A549 (cell line): ENCODE results near the gene SRCAP.

Experiments used
- CHD4 ChIP-seq: fragments of 200-600 bp; sonication (generic); IDR thresholded peaks from 2 replicates; pipeline ENCODE4 v1.6.1; 2016; ENCODE audit warnings: antibody characterized with exemption, mild to moderate bottlenecking, borderline replicate concordance
- ESRRA ChIP-seq: fragments of 150-350 bp; IDR thresholded peaks from 2 replicates; pipeline ENCODE4 v1.6.1; 2014; ENCODE audit warnings: mild to moderate bottlenecking, low read length, borderline replicate concordance
- JUN ChIP-seq, 2 experiments: fragments of >200 bp; sonication (Bioruptor Twin); formaldehyde crosslinking; IDR thresholded peaks; 2 replicates in 1 of 2; 3 replicates in 1 of 2; pipeline ENCODE4 v1.6.1; 2016 to 2017
- MAFK ChIP-seq: fragments of 450-650 bp; IDR thresholded peaks from 2 replicates; pipeline ENCODE4 v1.6.1; 2014; ENCODE audit not compliant: partially characterized antibody
- POLR2A ChIP-seq: IDR thresholded peaks from 2 replicates; pipeline ENCODE4 v1.6.1; 2012; ENCODE audit warnings: mild to moderate bottlenecking, low read length
- RFX5 ChIP-seq: fragments of 450-650 bp; IDR thresholded peaks from 2 replicates; pipeline ENCODE4 v1.7.1; 2014; ENCODE audit warnings: antibody characterized with exemption, mild to moderate bottlenecking, moderate library complexity
- ZNF302 ChIP-seq: fragments of 250-450 bp; sonication (Bioruptor Pico); IDR thresholded peaks from 2 replicates; pipeline ENCODE4 v1.9.0; 2021; ENCODE audit warnings: inconsistent platforms, mild to moderate bottlenecking, moderate library complexity
- TF ChIP-seq, protein P1 (sequence below): fragments of >200 bp; sonication (Bioruptor Twin); formaldehyde crosslinking; IDR thresholded peaks from 3 replicates; pipeline ENCODE4 v1.5.1; 2016
- TF ChIP-seq, protein P2 (sequence below): IDR thresholded peaks from 2 replicates; pipeline ENCODE4 v1.6.1; 2012

DNA sequence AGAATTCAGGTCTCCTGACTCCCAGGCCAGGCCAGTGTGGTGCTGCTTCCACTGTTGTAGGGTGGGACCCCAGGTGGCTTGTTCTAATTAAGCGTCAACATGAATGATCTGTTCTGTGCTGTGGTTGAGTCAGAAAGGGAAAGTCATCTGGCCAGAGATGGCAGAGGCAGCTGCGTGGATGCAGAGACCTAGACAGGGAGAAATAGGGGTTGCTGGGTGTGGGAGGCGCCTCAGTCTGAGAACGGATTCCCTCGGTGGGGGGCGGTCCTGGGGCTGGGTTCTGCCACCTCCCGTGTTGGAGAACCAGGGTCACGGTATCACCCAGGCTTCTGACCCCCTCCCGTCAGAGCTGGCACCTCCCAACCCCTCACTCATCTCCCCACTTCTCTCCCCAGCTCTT lies 35.2 kb upstream of the SRCAP start:
- TF ChIP-seq POLR2A (no peak), MAFK (no peak), RFX5 (no peak), JUN (IDR thresholded peaks at IDR 0.05) (no peak), ZNF302 (CRISPR knock-in tag) (no peak), ESRRA (no peak), CHD4 (no peak)
- TF ChIP-seq, protein P1, sequence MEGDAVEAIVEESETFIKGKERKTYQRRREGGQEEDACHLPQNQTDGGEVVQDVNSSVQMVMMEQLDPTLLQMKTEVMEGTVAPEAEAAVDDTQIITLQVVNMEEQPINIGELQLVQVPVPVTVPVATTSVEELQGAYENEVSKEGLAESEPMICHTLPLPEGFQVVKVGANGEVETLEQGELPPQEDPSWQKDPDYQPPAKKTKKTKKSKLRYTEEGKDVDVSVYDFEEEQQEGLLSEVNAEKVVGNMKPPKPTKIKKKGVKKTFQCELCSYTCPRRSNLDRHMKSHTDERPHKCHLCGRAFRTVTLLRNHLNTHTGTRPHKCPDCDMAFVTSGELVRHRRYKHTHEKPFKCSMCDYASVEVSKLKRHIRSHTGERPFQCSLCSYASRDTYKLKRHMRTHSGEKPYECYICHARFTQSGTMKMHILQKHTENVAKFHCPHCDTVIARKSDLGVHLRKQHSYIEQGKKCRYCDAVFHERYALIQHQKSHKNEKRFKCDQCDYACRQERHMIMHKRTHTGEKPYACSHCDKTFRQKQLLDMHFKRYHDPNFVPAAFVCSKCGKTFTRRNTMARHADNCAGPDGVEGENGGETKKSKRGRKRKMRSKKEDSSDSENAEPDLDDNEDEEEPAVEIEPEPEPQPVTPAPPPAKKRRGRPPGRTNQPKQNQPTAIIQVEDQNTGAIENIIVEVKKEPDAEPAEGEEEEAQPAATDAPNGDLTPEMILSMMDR, result no peak
- TF ChIP-seq, protein P2, sequence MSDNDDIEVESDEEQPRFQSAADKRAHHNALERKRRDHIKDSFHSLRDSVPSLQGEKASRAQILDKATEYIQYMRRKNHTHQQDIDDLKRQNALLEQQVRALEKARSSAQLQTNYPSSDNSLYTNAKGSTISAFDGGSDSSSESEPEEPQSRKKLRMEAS, result no peak
